ENCODE data around the gene CDK6. TPM values are rescaled to one million over a fixed set of nuclear protein-coding genes. Genes with fewer than 3 reads are reported as not detected.
A peak's percentile ranks its signal among the peaks of the same experiment; 100 is the strongest.

Gene CDK6
- total RNA-seq, 1 experiment from 2014 or later, result 38.7 TPM

- Histone ChIP-seq H3K9me3 (ENCODE audit: low read length) (no peaks in the 10 kb centered on the region), H3K27me3 (ENCODE audit: low read length) (no peaks in the 10 kb centered on the region), H3K79me2 (ENCODE audit: low read length) (no peaks in the 10 kb centered on the region), H3K9me2 (replicated peaks; ENCODE audit: low read length) (no peaks in the 10 kb centered on the region), H3K36me3 (ENCODE audit: low read depth, low read length) (no peaks in the 10 kb centered on the region), H4K20me1 (ENCODE audit: low read length) (no peaks in the 10 kb centered on the region), H2AFZ (ENCODE audit: low read length) (peak overlapping the region; percentile 24), H3K4me3 (ENCODE audit: low read length) (peak overlapping the region; percentile 59), H3K9ac (ENCODE audit: low read length) (peak overlapping the region; percentile 9), H3K4me1 (ENCODE audit: insufficient read depth, low read length) (peaks cover 15% of the 10 kb centered on the region), H3F3A (ENCODE audit: low read length, unreplicated experiment) (no peaks in the 10 kb centered on the region), H3K4me2 (ENCODE audit: low read length) (peak overlapping the region; percentile 81), H3K27ac (ENCODE audit: low read length) (peak overlapping the region; percentile 41)
- DNase-seq (peak; percentile 61), ATAC-seq (peak; percentile 64)
- ChIA-PET POLR2A (ENCODE audit: unreplicated experiment) (interaction anchor here (0.6 kb wide), 1 partner anchor 22 kb away, joined by 4 read pairs; no protein-coding TSS in a partner anchor), CTCF (interaction anchor here (0.6 to 0.8 kb wide), 2 partner anchors 71 to 138 kb away, joined by 3 to 7 read pairs; no protein-coding TSS in a partner anchor)
- TF ChIP-seq CTCF (conservative IDR thresholded peaks at IDR 0.05; ENCODE audit: low read depth, low read length), result no peak
- TF ChIP-seq EZH2 (IDR thresholded peaks at IDR 0.05; ENCODE audit: low read length, unreplicated experiment), result no peak
- no peak for TF ChIP-seq EZH2phosphoT487 (IDR thresholded peaks at IDR 0.05; ENCODE audit: borderline replicate concordance, low read length)
- BruUV-seq (replicated peaks), result no TSS peak
- intact Hi-C loops (cut with micrococcal nuclease), result loop anchor here (1.0 to 5.0 kb wide), 3 partner anchors 47 to 137 kb away; no protein-coding TSS in a partner anchor
Observed at GRCh38 chr7:92695308-92696261, 140.8 kb downstream of the CDK6 start.

GRCh38 chr7:92694211-92694610, 142.2 kb downstream of the CDK6 start:
- H3K9me2 ChIP-seq (replicated peaks; ENCODE audit: low read length), result no peaks in the 10 kb centered on the region
- H3K9ac ChIP-seq (ENCODE audit: low read length), result no peak overlapping the region
- H4K20me1 ChIP-seq (ENCODE audit: low read length), result no peaks in the 10 kb centered on the region
- ChIA-PET POLR2A (ENCODE audit: unreplicated experiment) (no interaction called here), CTCF (no interaction called here)
- no peaks in the 10 kb centered on the region for H3K9me3 ChIP-seq (ENCODE audit: low read length)
- no peaks in the 10 kb centered on the region for H3K79me2 ChIP-seq (ENCODE audit: low read length)
- no peak overlapping the region for H3K27ac ChIP-seq (ENCODE audit: low read length)
- H3K4me1 ChIP-seq (ENCODE audit: insufficient read depth, low read length), result peaks cover 15% of the 10 kb centered on the region
- intact Hi-C loops (cut with micrococcal nuclease), result loop anchor here (2.0 to 5.0 kb wide), 2 partner anchors 71 to 208 kb away; no protein-coding TSS in a partner anchor
- ATAC-seq (no peak), DNase-seq (no peak)
- no peaks in the 10 kb centered on the region for H3K27me3 ChIP-seq (ENCODE audit: low read length)
- BruUV-seq (replicated peaks), result no TSS peak
- no peak overlapping the region for H3K4me2 ChIP-seq (ENCODE audit: low read length)
- no peak for TF ChIP-seq CTCF (conservative IDR thresholded peaks at IDR 0.05; ENCODE audit: low read depth, low read length)
- no peak for TF ChIP-seq EZH2 (IDR thresholded peaks at IDR 0.05; ENCODE audit: low read length, unreplicated experiment)
- no peak for TF ChIP-seq EZH2phosphoT487 (IDR thresholded peaks at IDR 0.05; ENCODE audit: borderline replicate concordance, low read length)
- no peak overlapping the region for H3K4me3 ChIP-seq (ENCODE audit: low read length)
- no peak overlapping the region for H2AFZ ChIP-seq (ENCODE audit: low read length)
- no peaks in the 10 kb centered on the region for H3F3A ChIP-seq (ENCODE audit: low read length, unreplicated experiment)
- H3K36me3 ChIP-seq (ENCODE audit: low read depth, low read length), result no peaks in the 10 kb centered on the region
